ENCODE measurements around the gene COG3.
"Not testable (repeated sequence)": the region's sequence is repeated elsewhere in the genome, so short reads cannot be mapped to it uniquely, and the experiment has no call there.

Gene COG3

DNA sequence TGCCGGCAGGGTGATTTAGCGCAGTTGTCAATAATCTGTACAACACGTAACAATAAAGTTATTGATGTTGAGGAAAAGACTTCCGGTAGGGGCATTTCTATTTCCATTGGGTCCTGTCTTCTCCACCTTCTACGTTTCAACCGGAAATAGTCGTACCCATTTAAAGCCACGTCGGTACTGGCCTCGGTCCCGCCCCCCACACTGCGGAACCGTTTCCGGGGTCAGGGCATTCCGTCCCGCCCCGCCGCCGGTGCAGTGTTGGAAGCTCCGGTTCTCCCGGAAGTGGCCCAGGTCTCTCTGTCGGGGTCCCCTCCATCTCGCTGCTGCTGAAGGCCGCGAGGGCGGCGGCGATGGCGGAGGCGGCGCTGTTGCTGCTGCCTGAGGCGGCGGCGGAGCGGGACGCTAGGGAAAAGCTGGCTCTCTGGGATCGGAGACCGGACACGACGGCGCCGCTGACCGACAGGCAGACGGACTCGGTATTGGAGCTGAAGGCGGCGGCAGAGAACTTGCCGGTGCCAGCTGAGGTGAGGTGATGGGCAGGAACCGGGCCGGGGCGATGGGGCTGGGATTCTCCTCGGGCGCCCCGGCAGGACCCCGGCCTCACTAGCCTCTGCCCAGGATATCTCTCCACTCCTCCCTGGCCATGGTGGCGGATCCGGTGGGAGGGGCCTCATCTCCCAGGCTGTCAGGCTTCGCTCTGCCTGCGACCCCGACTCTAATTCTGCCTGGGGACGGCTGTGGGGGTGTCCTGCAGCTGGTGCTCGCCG, at the start of gene COG3:
COG3 (plus strand) TSS at position 253 of the 767 bp plus-strand sequence; CDS start at position 351, 98 bp downstream.
- peak; percentile 87 for DNase-seq (ENCODE audit: low read depth)

DNA sequence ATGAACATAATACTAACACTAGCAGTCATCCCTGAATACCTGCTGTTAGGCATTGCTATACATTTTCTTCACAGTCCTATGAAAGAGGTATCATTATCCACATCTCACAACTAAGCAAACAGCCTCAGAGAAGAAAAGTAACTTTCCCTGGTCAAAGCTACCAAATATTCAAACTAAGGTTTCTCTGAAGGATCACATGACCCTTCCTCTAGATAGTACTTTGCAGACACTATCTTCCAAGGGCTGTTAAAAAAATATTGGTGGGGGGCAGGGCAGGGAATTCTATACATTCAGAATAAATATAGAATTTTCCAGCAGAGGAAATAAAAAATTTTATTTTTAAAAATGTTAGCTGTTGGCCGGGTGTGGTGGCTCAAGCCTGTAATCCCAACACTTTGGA, 49.6 kb upstream of the COG3 start:
- DNase-seq (ENCODE audit: low read depth), result no peak

GRCh38 chr13:45416516-45417128, 48.1 kb upstream of the COG3 start:
- DNase-seq (ENCODE audit: low read depth), result no peak

GRCh38 chr13:45417790-45418534, 46.8 kb upstream of the COG3 start, which contains the start of gene SLC25A30:
TSS of gene SLC25A30 (minus strand) at chr13:45418373. CDS start at chr13:45411425, 6,948 bp downstream.
- DNase-seq (ENCODE audit: low read depth), result peak; percentile 73

DNA sequence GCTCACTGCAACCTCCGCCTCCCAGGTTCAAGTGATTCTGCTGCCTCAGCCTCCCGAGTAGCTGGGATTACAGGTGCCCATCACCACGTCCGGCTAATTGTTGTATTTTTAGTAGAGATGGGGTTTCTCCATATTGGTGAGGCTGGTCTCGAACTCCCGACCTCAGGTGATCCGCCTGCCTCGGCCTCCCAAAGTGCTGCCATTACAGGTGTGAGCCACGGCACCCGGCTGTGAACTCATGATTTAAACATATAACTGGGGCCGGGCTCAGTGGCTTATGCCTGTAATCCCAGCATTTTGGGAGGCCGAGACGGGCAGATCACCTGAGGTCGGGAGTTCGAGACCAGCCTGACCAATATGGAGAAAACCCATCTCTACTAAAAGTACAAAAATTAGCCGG, 45.4 kb upstream of the COG3 start:
- not testable (repeated sequence) for DNase-seq (ENCODE audit: low read depth)

DNA sequence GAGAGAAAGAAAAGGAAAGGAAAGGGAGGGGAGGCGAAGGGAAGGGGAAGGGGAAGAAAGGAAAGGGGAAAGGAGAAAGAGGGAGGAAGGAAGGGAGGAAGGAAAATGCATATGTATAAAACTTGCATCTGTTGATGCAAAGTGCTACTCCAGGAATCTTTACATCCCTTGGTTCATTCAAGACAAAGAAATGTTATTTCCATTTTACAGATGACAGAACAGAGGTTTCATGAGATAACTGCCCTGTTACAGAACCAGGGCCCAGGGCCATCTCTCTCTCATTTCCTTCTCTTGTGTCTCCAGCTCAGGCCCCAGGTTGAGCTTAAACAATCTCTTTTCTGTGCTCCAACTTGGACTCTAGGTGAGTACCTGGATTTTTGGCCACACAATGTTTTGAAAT, 44.8 kb upstream of the COG3 start:
- DNase-seq (ENCODE audit: low read depth), result no peak

DNA sequence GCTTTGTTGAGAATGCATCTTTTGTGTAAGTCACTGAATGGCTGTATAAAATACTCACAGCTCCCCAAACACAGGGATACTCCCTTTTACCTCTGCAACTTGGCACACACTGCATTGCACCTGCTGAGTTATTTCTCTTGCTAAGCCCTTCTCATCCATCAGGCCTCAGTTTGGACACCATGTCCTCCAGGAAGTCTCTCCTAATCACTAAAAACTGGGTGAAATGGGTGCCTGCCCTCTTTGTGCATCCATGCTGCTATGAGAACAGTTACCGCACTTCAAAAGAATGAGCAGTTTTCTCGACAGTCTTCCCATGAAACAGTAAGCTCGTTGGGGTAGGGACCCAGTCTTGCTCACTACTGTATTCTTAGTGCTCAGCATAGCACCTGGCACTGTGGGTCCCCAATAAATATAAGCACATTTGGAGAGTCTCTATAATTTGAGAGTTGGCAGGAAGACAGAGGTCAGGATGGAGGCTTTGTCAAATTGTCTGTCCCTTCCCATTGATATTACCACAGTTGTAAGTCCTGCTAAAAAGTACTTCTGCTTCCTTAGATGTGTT, 41.9 kb upstream of the COG3 start:
- no peak for DNase-seq (ENCODE audit: low read depth)

DNA sequence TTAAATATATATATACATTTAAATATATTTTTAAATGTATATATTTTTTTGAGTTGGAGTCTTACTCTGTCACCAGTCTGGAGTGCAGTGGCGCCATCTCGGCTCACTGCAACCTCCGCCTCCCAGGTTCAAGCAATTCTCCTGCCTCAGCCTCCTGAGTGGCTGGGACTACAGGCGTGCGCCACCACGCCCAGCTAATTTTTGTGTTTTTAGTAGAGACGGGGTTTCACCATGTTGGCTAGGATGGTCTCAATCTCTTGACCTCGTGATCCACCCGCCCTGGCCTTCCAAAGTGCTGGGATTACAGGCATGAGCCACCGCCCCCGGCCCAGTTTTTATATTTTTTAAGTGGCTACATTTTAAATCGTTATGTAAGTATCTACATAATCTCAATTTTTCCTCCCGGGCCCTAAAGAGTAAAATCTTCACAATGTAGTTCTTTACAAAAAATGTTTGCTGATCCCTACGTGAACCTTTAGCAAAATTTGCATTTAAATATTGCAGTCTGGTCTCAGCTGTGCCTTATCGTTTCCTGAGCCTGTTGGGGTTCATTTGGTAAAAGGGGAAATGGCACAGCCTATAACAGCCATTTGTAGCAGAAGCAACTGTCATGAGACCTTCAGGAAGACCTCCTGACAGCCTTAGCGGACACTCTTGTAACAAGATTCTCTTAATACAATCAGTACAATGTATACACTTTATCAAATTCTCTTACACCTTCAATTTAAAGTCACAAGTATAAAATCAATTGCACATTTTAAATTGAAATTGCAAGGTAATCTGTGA, 38.5 kb upstream of the COG3 start:
- not testable (repeated sequence) for DNase-seq (ENCODE audit: low read depth)

DNA sequence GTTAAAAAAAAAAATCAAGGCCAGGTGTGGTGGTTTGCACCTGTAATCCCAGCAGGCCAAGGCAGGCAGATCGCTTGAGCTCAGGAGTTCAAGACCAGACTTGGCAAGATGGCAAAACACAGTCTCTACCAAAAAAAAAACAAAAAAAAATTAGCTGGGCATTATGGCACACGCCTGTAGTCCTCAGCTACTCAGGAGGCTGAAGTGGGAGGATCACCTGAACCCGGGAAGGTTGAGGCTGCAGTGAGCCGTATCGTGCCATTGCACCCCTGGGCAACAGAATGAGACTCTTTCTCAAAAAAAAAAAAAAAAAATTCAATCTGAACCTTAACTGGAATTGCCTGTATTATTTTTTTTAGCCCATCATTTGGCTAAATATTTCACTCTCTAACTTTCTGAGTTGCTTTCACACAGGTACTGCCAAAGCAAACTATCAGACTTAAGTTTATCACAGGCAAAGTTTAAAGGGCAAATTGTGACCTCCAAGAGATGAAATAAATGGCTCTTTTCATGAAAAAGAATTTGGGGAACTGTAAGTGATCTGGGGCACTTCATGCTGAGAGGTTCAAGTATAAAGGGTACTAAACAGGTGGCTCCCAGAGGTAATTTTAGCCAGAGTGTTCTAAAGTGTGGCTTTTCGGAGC, 31.9 kb upstream of the COG3 start:
- DNase-seq (ENCODE audit: low read depth), result no peak

GRCh38 chr13:45433381-45433790, 31.4 kb upstream of the COG3 start:
- DNase-seq (ENCODE audit: low read depth), result no peak

GRCh38 chr13:45434556-45435371, 30.0 kb upstream of the COG3 start:
- no peak for DNase-seq (ENCODE audit: low read depth)

DNA sequence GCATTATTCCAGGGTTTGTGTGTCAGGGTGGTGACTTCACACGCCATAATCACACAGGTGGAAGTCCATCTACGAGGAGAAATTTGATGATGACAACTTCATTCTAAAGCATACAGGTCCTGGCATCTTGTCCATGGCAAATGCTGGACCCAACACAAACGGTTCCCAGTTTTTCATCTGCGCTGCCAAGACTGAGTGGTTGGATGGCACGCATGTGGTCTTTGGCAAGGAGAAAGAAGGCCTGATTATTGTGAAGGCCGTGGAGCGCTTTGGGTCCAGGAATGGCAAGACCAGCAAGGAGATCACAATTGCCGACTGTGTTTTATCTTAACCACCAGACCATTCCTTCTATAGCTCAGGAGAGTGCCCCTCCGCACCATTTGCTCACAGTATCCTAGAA, 28.4 kb upstream of the COG3 start:
- DNase-seq (ENCODE audit: low read depth), result no peak

GRCh38 chr13:45436953-45437352, 27.8 kb upstream of the COG3 start:
- DNase-seq (ENCODE audit: low read depth), result no peak

DNA sequence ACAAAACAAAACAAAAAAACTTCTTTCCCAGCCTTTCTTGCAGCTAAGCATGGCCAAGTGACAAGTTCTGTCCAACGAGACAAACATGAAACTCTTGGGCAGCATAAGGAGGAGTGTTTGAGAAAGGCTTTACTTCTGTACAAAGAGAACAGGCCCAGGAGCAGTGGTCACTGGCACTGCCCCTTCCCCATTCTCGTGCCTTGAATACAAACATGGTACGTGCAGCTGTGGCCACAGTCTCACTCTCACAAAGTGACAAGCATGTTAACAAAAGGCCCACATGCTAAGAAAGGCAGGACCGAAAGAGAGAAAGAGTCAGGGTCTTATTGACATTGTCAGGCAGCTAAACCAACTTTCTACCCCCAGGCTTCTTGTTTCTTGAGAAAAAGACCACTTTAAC, 26.8 kb upstream of the COG3 start:
- no peak for DNase-seq (ENCODE audit: low read depth)

DNA sequence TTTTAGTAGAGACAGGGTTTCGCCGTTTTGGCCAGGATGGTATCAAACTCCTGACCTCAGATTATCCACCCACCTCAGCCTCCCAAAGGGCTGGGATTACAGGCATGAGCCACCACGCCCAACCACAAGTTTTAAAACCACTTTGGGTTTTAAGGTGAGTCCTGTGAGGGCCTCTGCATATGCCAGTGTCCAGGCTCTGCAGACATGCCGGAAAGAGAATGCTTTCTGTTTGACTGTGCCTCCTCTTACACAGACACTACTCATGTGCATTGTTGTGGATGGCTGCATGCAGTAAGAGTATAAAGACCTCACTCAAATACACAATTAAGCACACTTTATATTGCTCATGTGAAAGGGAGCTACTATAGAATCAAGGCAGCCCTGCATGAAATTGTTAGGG, 25.7 kb upstream of the COG3 start:
- DNase-seq (ENCODE audit: low read depth), result no peak

DNA sequence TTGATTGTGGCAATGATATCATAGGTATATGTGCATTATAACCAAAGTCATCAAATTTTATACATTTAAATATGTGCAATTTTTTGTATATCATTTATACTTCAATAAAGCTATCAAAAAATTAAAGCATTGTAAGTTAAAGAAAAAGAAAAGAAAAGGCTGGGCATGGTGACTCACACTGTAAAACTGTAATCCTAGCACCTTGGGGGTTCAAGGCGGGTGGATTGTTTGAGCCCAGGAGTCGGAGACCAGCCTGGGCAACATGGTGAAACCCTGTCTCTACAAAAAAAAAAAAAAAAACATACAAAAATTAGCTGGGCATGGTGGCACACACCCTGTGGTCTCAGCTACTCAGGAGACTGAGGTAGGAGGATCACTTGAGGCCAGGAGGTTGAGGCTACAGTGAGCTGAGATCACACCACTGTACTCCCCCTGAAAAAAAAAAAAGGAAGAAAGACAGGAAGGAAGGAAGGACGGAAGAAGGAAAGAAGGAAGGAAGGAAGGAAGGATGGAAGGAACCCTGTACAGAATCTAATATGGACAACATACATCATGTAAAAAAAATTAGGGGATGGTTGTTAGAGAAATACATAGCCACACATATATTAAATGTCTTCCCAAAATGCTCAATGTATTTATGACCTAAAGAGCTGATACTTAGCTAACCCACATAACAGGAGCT, 24.8 kb upstream of the COG3 start:
- no peak for DNase-seq (ENCODE audit: low read depth)

DNA sequence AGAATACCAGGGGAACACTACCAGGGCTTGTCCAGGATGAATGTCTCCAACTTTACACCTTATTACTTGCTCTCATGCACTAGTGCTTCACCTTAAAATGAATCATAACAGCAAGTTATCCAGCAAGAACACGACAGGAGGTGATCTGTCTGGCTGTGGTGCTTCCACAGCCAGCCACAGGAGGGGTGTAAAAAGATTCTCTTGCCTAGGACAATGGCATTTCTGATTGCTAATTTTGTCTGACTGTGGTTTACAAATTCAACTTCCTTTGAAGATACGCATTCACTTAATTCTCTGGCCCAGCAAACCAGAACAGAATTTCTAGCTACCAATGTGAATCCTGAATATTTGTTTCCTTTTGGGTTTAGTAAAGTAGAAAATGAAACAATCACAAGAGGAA, 23.1 kb upstream of the COG3 start:
- DNase-seq (ENCODE audit: low read depth), result no peak

DNA sequence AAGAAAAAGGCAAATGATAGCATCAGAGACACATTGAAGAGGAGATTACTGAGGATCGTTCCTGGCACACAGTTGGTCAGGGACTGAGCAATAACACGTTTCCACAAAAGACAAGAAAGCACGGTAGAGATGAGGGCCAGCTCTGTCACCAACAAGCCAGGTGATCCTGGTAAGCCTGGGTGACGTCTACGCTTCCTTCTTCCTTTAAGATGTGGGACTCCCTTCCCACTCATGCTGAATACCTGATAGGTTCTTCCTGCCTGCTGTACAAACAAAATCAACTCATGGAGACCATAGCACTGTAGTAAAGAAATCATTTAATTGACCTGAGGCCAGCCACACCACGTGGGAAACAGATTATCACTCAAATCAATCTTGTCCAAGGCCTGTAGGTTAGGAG, 19.7 kb upstream of the COG3 start:
- DNase-seq (ENCODE audit: low read depth), result no peak

- no peak for DNase-seq (ENCODE audit: low read depth)
Measured at GRCh38 chr13:45446181-45446580, 18.6 kb upstream of the COG3 start.

Data from stimulated activated CD8-positive, alpha-beta memory T cell treated with anti-CD3 and anti-CD28 coated beads, Interleukin-15, amount 100 ng/mL, for 24 hours (primary cell).